B cell (primary cell): Measurements from ENCODE around the gene RPP25L.

Experiments
- CTCF ChIP-seq: fragments of 200-600 bp; IDR thresholded peaks from one replicate; pipeline ENCODE4 v1.8.0; 2022; ENCODE audit warnings: antibody characterized with exemption, mild to moderate bottlenecking
- EZH2 ChIP-seq: IDR thresholded peaks from 2 replicates; pipeline ENCODE4 v1.6.1; 2012; ENCODE audit warnings: borderline replicate concordance, low read depth, mild to moderate bottlenecking, moderate library complexity, low read length; ENCODE audit not compliant: insufficient read depth, poor library complexity, severe bottlenecking

DNA sequence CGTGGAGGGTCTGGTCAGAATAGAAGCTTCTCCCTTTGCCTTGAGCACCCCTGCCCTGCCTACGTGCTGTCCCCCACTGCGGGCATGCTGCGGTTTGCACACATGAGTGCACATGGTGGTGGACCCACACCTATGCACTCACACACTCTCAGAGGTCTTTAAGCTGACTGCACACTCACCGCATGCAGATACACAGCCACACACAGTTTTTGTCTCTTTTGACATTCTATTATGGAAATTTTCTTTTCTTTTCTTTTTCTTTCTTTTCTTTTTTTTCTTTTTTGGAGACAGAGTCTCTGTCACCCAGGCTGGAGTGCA is 17.6 kb upstream of the RPP25L start:
- TF ChIP-seq CTCF (no peak), EZH2 (no peak)
